IMR-90 (cell line): ENCODE data around the gene HLA-DOB. TPM values are rescaled to one million over a fixed set of nuclear protein-coding genes. Genes with fewer than 3 reads are reported as not detected.
A peak's percentile ranks its signal among the peaks of the same experiment; 100 is the strongest.

ENCODE experiments used
- ATAC-seq: fragments of 200-7000 bp; cut with Tn5 transposase; 2 replicates; pipeline ENCODE4 v1.9.1; 2020; ENCODE audit warnings: low read depth, mild to moderate bottlenecking, moderate library complexity
- BruUV-seq: library from RNA; stranded (reverse); fragments of 400-500 nt; replicated peaks from 2 replicates; lab custom pipeline; 2021; lab: Mats Ljungman, UMichigan
- CTCF ChIA-PET: fragments of 300-600 bp; formaldehyde crosslinking; extraction: SDS; loops from one replicate; lab custom pipeline; 2021; ENCODE audit warnings: antibody characterized with exemption; lab: Yijun Ruan, JAX
- POLR2A ChIA-PET: fragments of 300-600 bp; sonication (Branson Sonifier 250); formaldehyde crosslinking; loops from one replicate; lab custom pipeline; 2022; ENCODE audit warnings: antibody characterized with exemption; ENCODE audit not compliant: unreplicated experiment; lab: Charles Lee
- DNase-seq: peaks from one replicate; pipeline ENCODE4 v3.0.0; 2013
- H2AFZ ChIP-seq: replicated peaks from 2 replicates; pipeline ENCODE3; 2013; ENCODE audit warnings: low read length, mild to moderate bottlenecking; ENCODE audit not compliant: poor library complexity
- H2AK5ac ChIP-seq: 2 replicates; pipeline ENCODE4 v1.6.1; 2013; ENCODE audit warnings: low read depth, low read length, inconsistent platforms
- H2AK9ac ChIP-seq: replicated peaks from 2 replicates; pipeline ENCODE3; 2013; ENCODE audit warnings: mild to moderate bottlenecking, low read depth, low read length, moderate library complexity; ENCODE audit not compliant: poor library complexity
- H2BK120ac ChIP-seq: 2 replicates; pipeline ENCODE4 v1.6.1; 2013; ENCODE audit warnings: low read depth, low read length, inconsistent platforms
- H2BK15ac ChIP-seq: 3 replicates; pipeline ENCODE4 v1.6.1; 2013; ENCODE audit warnings: low read depth, low read length, inconsistent platforms
- H2BK20ac ChIP-seq: 2 replicates; pipeline ENCODE4 v1.6.1; 2013; ENCODE audit warnings: low read depth, mild to moderate bottlenecking, inconsistent platforms, low read length, moderate library complexity
- H2BK5ac ChIP-seq: 2 replicates; pipeline ENCODE4 v1.6.1; 2013; ENCODE audit warnings: mild to moderate bottlenecking, low read depth, low read length, inconsistent platforms; ENCODE audit not compliant: poor library complexity, severe bottlenecking
- H3K14ac ChIP-seq: replicated peaks from 2 replicates; pipeline ENCODE4 v1.6.1; 2013; ENCODE audit warnings: low read depth, low read length, inconsistent platforms
- H3K18ac ChIP-seq: 2 replicates; pipeline ENCODE4 v1.6.1; 2013; ENCODE audit warnings: low read depth, low read length, control low read depth
- H3K23ac ChIP-seq: 2 replicates; pipeline ENCODE4 v1.6.1; 2013; ENCODE audit warnings: low read depth, low read length, inconsistent platforms
- H3K27ac ChIP-seq: 2 replicates; pipeline ENCODE4 v1.5.1; 2013; ENCODE audit warnings: mild to moderate bottlenecking, control low read depth, low read length; ENCODE audit not compliant: insufficient read depth
- H3K27me3 ChIP-seq: 2 replicates; pipeline ENCODE4 v1.6.1; 2013; ENCODE audit warnings: low read length; ENCODE audit not compliant: control insufficient read depth, insufficient read depth
- H3K36me3 ChIP-seq: 2 replicates; pipeline ENCODE4 v1.6.1; 2013; ENCODE audit warnings: low read length, mixed read lengths; ENCODE audit not compliant: control insufficient read depth, insufficient read depth
- H3K4ac ChIP-seq: 2 replicates; pipeline ENCODE4 v1.6.1; 2013; ENCODE audit warnings: low read depth, low read length, inconsistent platforms
- H3K4me1 ChIP-seq: 2 replicates; pipeline ENCODE4 v1.6.1; 2013; ENCODE audit warnings: low read length, mixed read lengths; ENCODE audit not compliant: control insufficient read depth, insufficient read depth
- H3K4me2 ChIP-seq: 2 replicates; pipeline ENCODE4 v1.6.1; 2013; ENCODE audit warnings: low read depth, mild to moderate bottlenecking, control low read depth, low read length, moderate library complexity
- H3K4me3 ChIP-seq: 2 replicates; pipeline ENCODE4 v1.5.1; 2013; ENCODE audit warnings: low read depth, mild to moderate bottlenecking, control low read depth, low read length, moderate library complexity; ENCODE audit not compliant: insufficient read depth
- H3K56ac ChIP-seq: 2 replicates; pipeline ENCODE4 v1.6.1; 2013; ENCODE audit warnings: low read length, inconsistent platforms; ENCODE audit not compliant: insufficient read depth; ENCODE audit errors: extremely low read depth
- H3K79me1 ChIP-seq, 2 experiments: 2 replicates each; pipeline ENCODE4 v1.6.1; 2013; ENCODE audit warnings: low read length in 2 of 2, inconsistent platforms in 1 of 2, low read depth in 1 of 2
- H3K9ac ChIP-seq: 2 replicates; pipeline ENCODE4 v1.6.1; 2013; ENCODE audit warnings: low read depth, low read length, control low read depth
- H3K9me1 ChIP-seq: 2 replicates; pipeline ENCODE4 v1.6.1; 2013; ENCODE audit warnings: low read length, inconsistent platforms; ENCODE audit not compliant: insufficient read depth
- H3K9me3 ChIP-seq: 2 replicates; pipeline ENCODE4 v1.6.1; 2013; ENCODE audit warnings: low read length; ENCODE audit not compliant: control insufficient read depth, insufficient read depth
- H4K20me1 ChIP-seq: 2 replicates; pipeline ENCODE4 v1.6.1; 2013; ENCODE audit warnings: low read length, inconsistent platforms; ENCODE audit not compliant: insufficient read depth
- H4K5ac ChIP-seq: 2 replicates; pipeline ENCODE4 v1.6.1; 2013; ENCODE audit warnings: mild to moderate bottlenecking, low read depth, low read length, control low read depth
- H4K8ac ChIP-seq, 2 experiments: 2 replicates each; pipeline ENCODE4 v1.6.1; 2013; ENCODE audit warnings: low read depth in 2 of 2, low read length in 2 of 2, control low read depth in 1 of 2, inconsistent platforms in 1 of 2
- H4K91ac ChIP-seq: 2 replicates; pipeline ENCODE4 v1.6.1; 2013; ENCODE audit warnings: low read depth, low read length, inconsistent platforms; ENCODE audit not compliant: insufficient read depth
- CEBPB ChIP-seq: IDR thresholded peaks from 2 replicates; pipeline ENCODE4 v1.6.1; 2012; ENCODE audit warnings: low read depth, low read length, improper control_type of control experiment
- CHD1 ChIP-seq: IDR thresholded peaks from 2 replicates; pipeline ENCODE4 v1.6.1; 2012; ENCODE audit warnings: low read depth, low read length, improper control_type of control experiment
- MAFK ChIP-seq: IDR thresholded peaks from 2 replicates; pipeline ENCODE4 v1.6.1; 2012; ENCODE audit warnings: low read depth, low read length, improper control_type of control experiment
- MXI1 ChIP-seq: IDR thresholded peaks from 2 replicates; pipeline ENCODE4 v1.6.1; 2012; ENCODE audit warnings: low read depth, mild to moderate bottlenecking, low read length, moderate library complexity, borderline replicate concordance
- NFE2L2 ChIP-seq: fragments of 150-350 bp; IDR thresholded peaks from 2 replicates; pipeline ENCODE4 v1.6.1; 2016; ENCODE audit warnings: low read depth, mild to moderate bottlenecking, low read length
- POLR2A ChIP-seq: IDR thresholded peaks from 2 replicates; pipeline ENCODE4 v1.6.1; 2012; ENCODE audit warnings: mild to moderate bottlenecking, low read depth, low read length
- RAD21 ChIP-seq: IDR thresholded peaks from 2 replicates; pipeline ENCODE4 v1.6.1; 2012; ENCODE audit warnings: low read length, improper control_type of control experiment
- RCOR1 ChIP-seq: IDR thresholded peaks from 2 replicates; pipeline ENCODE4 v1.6.1; 2012; ENCODE audit warnings: mild to moderate bottlenecking, low read length, improper control_type of control experiment; ENCODE audit not compliant: insufficient replicate concordance
- RFX5 ChIP-seq: IDR thresholded peaks from 2 replicates; pipeline ENCODE4 v1.8.0; 2012; ENCODE audit warnings: low read depth, mild to moderate bottlenecking, low read length, moderate library complexity
- SMC3 ChIP-seq: fragments of 150-350 bp; IDR thresholded peaks from 2 replicates; pipeline ENCODE4 v1.6.1; 2016; ENCODE audit warnings: low read depth, mild to moderate bottlenecking, antibody characterized with exemption, low read length, moderate library complexity
- WGBS, 2 experiments: methylation state at CpG; one replicate each; pipeline versions ENCODE4 v1.1.5 to v1.1.7; 2013; ENCODE audit warnings: missing lambda C conversion rate in 2 of 2; ENCODE audit not compliant: insufficient read length in 1 of 2; ENCODE audit errors: extremely low coverage in 2 of 2; 5-methylcytosine and 5-hydroxymethylcytosine counted together
- dilution Hi-C: fragments of 300-500 bp; cut with HindIII; formaldehyde crosslinking; loops from one replicate; pipeline ENCODE4 v1.14.3; 2018; ENCODE audit warnings: low sequenced_read_pairs; ENCODE audit not compliant: unreplicated experiment
- in situ Hi-C: fragments of 300-500 bp; cut with MboI; formaldehyde crosslinking; loops from 3 replicates; pipeline ENCODE4 v1.14.3; 2019; ENCODE audit warnings: low sequenced_read_pairs, inconsistent platforms, mixed read lengths
- intact Hi-C: fragments of 100-400 bp; cut with micrococcal nuclease; formaldehyde crosslinking; loops from 2 replicates; pipeline ENCODE4 v1.10.0; 2022
- polyA plus RNA-seq, 3 experiments: library from polyadenylated mRNA; depleted of rRNA; stranded (reverse); fragments of >200 nt; gene quantifications; 2 replicates each; pipeline ENCODE4 v1.2.3, GENCODE V29; 2012; ENCODE audit warnings: low replicate concordance in 1 of 3
- total RNA-seq: library from RNA; depleted of rRNA; stranded (reverse); fragments of >200 nt; gene quantifications from 2 replicates; pipeline ENCODE4 v1.2.3, GENCODE V29; 2012
- TF ChIP-seq, protein P1 (sequence below): conservative IDR thresholded peaks from 2 replicates; pipeline ENCODE4 v1.5.1; 2012; ENCODE audit warnings: mild to moderate bottlenecking, low read depth, low read length, improper control_type of control experiment
- TF ChIP-seq, protein P2 (sequence below): fragments of 150-350 bp; IDR thresholded peaks from 2 replicates; pipeline ENCODE4 v1.6.1; 2016; ENCODE audit warnings: low read depth, mild to moderate bottlenecking, low read length, moderate library complexity, borderline replicate concordance
- TF ChIP-seq, protein P3 (sequence below): fragments of 150-350 bp; IDR thresholded peaks from 2 replicates; pipeline ENCODE4 v1.6.1; 2017; ENCODE audit warnings: mild to moderate bottlenecking, antibody characterized with exemption, low read length, low read depth

Gene HLA-DOB
- total and polyA plus RNA-seq, 2 of the 4 experiments (the other 2 are of a cell fraction), result 0.36 to 2.3 TPM

DNA sequence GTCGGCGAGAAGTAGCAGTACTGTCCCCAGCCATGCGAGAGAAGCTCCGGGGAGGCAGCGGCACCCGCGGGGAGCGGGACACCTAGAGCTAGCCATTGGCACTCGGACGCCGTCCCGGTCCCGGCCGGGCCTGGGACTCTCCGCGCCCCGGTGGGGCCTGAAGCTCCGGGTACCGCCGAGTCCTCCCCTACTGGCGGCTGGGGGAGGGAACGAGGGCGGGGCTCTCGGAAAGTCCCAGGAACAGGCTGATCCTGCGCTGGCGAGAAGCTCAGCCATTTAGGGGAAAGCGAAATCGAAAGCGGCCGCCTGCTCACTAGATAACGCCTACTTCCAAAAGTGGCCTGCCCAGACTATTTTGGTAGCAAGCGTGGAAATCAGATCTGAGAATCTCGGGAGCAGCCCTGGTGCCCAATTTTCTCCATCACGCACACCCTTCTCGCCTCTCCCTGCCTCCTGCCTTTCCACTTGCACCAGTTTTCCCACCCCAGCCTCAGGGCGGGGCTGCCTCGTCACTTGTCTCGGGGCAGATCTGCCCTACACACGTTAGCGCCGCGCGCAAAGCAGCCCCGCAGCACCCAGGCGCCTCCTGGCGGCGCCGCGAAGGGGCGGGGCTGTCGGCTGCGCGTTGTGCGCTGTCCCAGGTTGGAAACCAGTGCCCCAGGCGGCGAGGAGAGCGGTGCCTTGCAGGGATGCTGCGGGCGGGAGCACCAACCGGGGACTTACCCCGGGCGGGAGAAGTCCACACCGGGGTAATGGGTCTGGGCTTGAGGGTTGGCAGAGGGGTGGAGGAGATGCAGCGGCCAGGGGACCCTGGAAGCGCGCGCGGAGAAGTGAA, 37.0 kb upstream of the HLA-DOB start, which contains the start of the genes PSMB9 and TAP1:
Gene PSMB9 (plus strand): TSS at position 652 of the 835 bp plus-strand sequence. CDS start 38 bp downstream, at position 690.
Gene TAP1 (minus strand): TSS at position 164 of the 835 bp plus-strand sequence. CDS start 68 bp downstream, at position 96.
- Histone ChIP-seq H2BK15ac (peak within 1 kb of the TSS; percentile 87; the same call in 2 of the 3 replicates), H3K4me2 (peak within 1 kb of the TSS; percentile 94), H3K14ac (peak within 1 kb of the TSS; percentile 98), H4K20me1 (no peaks in the 10 kb centered on the region), H2AK5ac (peak within 1 kb of the TSS; percentile 84), H4K5ac (peak within 1 kb of the TSS; percentile 45), H3K4me3 (peak within 1 kb of the TSS; percentile 57), H3K9ac (peak within 1 kb of the TSS; percentile 78), H3K9me1 (peaks cover 18% of the 10 kb centered on the region), H3K4me1 (peaks cover 4% of the 10 kb centered on the region), H3K27ac (peak within 1 kb of the TSS; percentile 75), H3K79me1 (peaks cover 8 to 39% of the 10 kb centered on the region in 2 experiments), H3K18ac (peak within 1 kb of the TSS; percentile 53), H3K4ac (peak within 1 kb of the TSS; percentile 93), H3K36me3 (peaks cover 13% of the 10 kb centered on the region), H3K56ac (peak within 1 kb of the TSS; percentile 94), H3K23ac (peak within 1 kb of the TSS; percentile 98), H3K9me3 (no peaks in the 10 kb centered on the region), H2BK20ac (peak within 1 kb of the TSS; percentile 83), H4K8ac (peak within 1 kb of the TSS; percentile 38 to 84), H3K27me3 (no peaks in the 10 kb centered on the region), H2BK120ac (peak within 1 kb of the TSS; percentile 93), H2AK9ac (peak within 1 kb of the TSS; percentile 94), H2AFZ (peak within 1 kb of the TSS; percentile 99), H2BK5ac (peak within 1 kb of the TSS; percentile 72), H4K91ac (peak within 1 kb of the TSS; percentile 90)
- POLR2A ChIA-PET, result interaction anchor here (0.6 to 1.9 kb wide), 7 partner anchors 10 to 122 kb away, joined by 3 to 9 read pairs (median 4); partner anchors contain the start of gene TAP2
- intact Hi-C loops, result loop anchor here (1.0 kb wide), 2 partner anchors 9 to 15 kb away; partner anchors contain the start of genes PSMB8 and TAP2
- 0% methylated on average over 35 of the region's 68 CpGs; no CpG with 5 or more reads in 1 of the 2 experiments for WGBS, 2 experiments
- CTCF ChIA-PET, result interaction anchor here (0.8 to 4.4 kb wide), 5 partner anchors 9 to 22 kb away, joined by 3 to 44 read pairs (median 4); partner anchors contain the start of gene TAP2
- in situ Hi-C loops, result no loop called here
- dilution Hi-C loops, result no loop called here
- DNase-seq (peak; percentile 90), ATAC-seq (peak; percentile 93)
- no TSS peak for BruUV-seq
- TF ChIP-seq, protein P1, sequence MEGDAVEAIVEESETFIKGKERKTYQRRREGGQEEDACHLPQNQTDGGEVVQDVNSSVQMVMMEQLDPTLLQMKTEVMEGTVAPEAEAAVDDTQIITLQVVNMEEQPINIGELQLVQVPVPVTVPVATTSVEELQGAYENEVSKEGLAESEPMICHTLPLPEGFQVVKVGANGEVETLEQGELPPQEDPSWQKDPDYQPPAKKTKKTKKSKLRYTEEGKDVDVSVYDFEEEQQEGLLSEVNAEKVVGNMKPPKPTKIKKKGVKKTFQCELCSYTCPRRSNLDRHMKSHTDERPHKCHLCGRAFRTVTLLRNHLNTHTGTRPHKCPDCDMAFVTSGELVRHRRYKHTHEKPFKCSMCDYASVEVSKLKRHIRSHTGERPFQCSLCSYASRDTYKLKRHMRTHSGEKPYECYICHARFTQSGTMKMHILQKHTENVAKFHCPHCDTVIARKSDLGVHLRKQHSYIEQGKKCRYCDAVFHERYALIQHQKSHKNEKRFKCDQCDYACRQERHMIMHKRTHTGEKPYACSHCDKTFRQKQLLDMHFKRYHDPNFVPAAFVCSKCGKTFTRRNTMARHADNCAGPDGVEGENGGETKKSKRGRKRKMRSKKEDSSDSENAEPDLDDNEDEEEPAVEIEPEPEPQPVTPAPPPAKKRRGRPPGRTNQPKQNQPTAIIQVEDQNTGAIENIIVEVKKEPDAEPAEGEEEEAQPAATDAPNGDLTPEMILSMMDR, result peak; percentile 85
- TF ChIP-seq CEBPB (no peak), SMC3 (peak; percentile 72), RCOR1 (no peak), RAD21 (peak; percentile 57), CHD1 (no peak), MAFK (no peak), MXI1 (peak; percentile 69), RFX5 (peak; percentile 99), NFE2L2 (no peak), POLR2A (peak; percentile 41; the same call in 1 of the 2 replicates)
- TF ChIP-seq, protein P2, sequence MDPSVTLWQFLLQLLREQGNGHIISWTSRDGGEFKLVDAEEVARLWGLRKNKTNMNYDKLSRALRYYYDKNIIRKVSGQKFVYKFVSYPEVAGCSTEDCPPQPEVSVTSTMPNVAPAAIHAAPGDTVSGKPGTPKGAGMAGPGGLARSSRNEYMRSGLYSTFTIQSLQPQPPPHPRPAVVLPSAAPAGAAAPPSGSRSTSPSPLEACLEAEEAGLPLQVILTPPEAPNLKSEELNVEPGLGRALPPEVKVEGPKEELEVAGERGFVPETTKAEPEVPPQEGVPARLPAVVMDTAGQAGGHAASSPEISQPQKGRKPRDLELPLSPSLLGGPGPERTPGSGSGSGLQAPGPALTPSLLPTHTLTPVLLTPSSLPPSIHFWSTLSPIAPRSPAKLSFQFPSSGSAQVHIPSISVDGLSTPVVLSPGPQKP, result no peak
- TF ChIP-seq, protein P3, sequence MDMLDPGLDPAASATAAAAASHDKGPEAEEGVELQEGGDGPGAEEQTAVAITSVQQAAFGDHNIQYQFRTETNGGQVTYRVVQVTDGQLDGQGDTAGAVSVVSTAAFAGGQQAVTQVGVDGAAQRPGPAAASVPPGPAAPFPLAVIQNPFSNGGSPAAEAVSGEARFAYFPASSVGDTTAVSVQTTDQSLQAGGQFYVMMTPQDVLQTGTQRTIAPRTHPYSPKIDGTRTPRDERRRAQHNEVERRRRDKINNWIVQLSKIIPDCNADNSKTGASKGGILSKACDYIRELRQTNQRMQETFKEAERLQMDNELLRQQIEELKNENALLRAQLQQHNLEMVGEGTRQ, result no peak
